ENCODE measurements around the gene PALLD.

GRCh38 chr4:168908093-168908492 lies 411.2 kb downstream of the PALLD start:
- no peak for TF ChIP-seq POLR2A (IDR thresholded peaks at IDR 0.05; ENCODE audit: low read depth)
- TF ChIP-seq CTCF (IDR thresholded peaks at IDR 0.05): no peak
